ENCODE measurements around the gene RUFY4.

DNA sequence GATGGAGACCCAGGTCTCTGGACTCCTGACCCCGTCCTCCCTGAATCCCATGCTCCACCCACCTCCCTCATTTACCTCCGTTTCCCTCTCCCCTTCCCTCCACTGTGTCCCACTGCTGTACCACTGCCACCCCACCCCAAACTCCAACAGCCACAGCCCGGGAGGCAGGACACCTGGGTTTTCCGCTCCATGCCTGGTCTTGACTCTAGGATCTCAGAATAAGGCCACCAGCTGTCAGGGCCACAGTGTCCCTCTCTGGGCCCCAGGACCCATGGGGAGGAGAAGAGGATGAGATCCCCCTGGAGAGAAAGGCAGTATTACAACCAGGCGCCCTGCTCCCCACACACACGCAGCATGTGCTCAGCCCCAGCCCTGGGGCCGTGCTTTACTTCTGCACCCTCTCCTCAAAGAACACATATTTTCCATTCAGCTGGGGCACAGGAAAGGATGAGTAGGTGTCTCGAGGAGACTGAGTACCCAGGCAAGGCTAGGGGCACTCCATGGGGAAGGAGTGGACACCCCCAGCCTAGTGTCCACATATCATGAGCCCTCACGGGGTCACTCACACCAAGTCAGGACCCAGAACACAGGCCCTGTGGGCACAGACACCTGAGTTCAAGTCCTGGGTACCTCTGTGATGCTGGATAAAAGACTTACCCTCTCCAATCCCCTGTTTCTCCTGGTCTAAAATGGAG is 700 bp downstream of the RUFY4 start:
- TF ChIP-seq, protein P1, sequence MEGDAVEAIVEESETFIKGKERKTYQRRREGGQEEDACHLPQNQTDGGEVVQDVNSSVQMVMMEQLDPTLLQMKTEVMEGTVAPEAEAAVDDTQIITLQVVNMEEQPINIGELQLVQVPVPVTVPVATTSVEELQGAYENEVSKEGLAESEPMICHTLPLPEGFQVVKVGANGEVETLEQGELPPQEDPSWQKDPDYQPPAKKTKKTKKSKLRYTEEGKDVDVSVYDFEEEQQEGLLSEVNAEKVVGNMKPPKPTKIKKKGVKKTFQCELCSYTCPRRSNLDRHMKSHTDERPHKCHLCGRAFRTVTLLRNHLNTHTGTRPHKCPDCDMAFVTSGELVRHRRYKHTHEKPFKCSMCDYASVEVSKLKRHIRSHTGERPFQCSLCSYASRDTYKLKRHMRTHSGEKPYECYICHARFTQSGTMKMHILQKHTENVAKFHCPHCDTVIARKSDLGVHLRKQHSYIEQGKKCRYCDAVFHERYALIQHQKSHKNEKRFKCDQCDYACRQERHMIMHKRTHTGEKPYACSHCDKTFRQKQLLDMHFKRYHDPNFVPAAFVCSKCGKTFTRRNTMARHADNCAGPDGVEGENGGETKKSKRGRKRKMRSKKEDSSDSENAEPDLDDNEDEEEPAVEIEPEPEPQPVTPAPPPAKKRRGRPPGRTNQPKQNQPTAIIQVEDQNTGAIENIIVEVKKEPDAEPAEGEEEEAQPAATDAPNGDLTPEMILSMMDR (IDR thresholded peaks at IDR 0.05 in 8 of 11, conservative IDR thresholded peaks at IDR 0.05 in 3 of 11) = no peak
- TF ChIP-seq POLR2A (IDR thresholded peaks at IDR 0.05) (no peak), POLR2AphosphoS5 (IDR thresholded peaks at IDR 0.05) (no peak)

Measured in spleen (tissue), 7 donors.